GM23338 (cell line): Measurements from ENCODE around the gene ZNF322. TPM values are rescaled to one million over a fixed set of nuclear protein-coding genes. Genes with fewer than 3 reads are reported as not detected.

Source experiments
- CTCF ChIP-seq, 2 experiments: fragments of 200-600 bp in 1 of 2; sonication (generic) in 1 of 2; conservative IDR thresholded peaks; 2 replicates each; pipeline versions ENCODE4 v1.5.1 to v1.6.1; 2016 to 2017; ENCODE audit warnings: antibody characterized with exemption in 2 of 2, low read depth in 2 of 2, mild to moderate bottlenecking in 2 of 2, moderate library complexity in 1 of 2
- EZH2 ChIP-seq: fragments of 200-600 bp; sonication (generic); IDR thresholded peaks from one replicate; pipeline ENCODE4 v1.8.0; 2017; ENCODE audit warnings: antibody characterized with exemption, mild to moderate bottlenecking, low read depth; ENCODE audit not compliant: unreplicated experiment
- EZH2phosphoT487 ChIP-seq: fragments of 200-600 bp; sonication (generic); IDR thresholded peaks from one replicate; pipeline ENCODE4 v1.8.1; 2018; ENCODE audit warnings: antibody characterized with exemption; ENCODE audit not compliant: unreplicated experiment
- NANOG ChIP-seq: IDR thresholded peaks from 2 replicates; pipeline ENCODE4 v1.6.1; 2016; ENCODE audit warnings: antibody characterized with exemption, borderline replicate concordance
- POLR2AphosphoS5 ChIP-seq: IDR thresholded peaks from 2 replicates; pipeline ENCODE4 v1.6.1; 2016; ENCODE audit warnings: antibody characterized with exemption, low read depth
- ZNF114 ChIP-seq: fragments of 250-450 bp; sonication (Bioruptor Pico); IDR thresholded peaks from 2 replicates; pipeline ENCODE4 v1.5.0; 2020; ENCODE audit warnings: mild to moderate bottlenecking, moderate library complexity
- ZNF462 ChIP-seq: fragments of 250-450 bp; sonication (Bioruptor Pico); IDR thresholded peaks from 2 replicates; pipeline ENCODE4 v1.5.0; 2020; ENCODE audit warnings: mild to moderate bottlenecking, moderate library complexity
- polyA plus RNA-seq: library from polyadenylated mRNA; unstranded; fragments of >200 nt; fragmentation: Nextera tagmentation; extraction: Ambion mirVana; gene quantifications from 2 replicates; pipeline ENCODE4 v1.2.1, GENCODE V29; 2016
- total RNA-seq: library from RNA; depleted of rRNA; stranded (reverse); fragments of >200 nt; shearing (Covaris generic); gene quantifications from 2 replicates; pipeline ENCODE4 v1.2.3, GENCODE V29; 2014

ZNF322 gene
- total and polyA plus RNA-seq, 2 experiments from 2014 or later, result 43.3 to 61.0 TPM

GRCh38 chr6:26597389-26597766 lies 62.2 kb downstream of the ZNF322 start (continued):
- TF ChIP-seq ZNF462 (CRISPR knock-in tag) (no peak), NANOG (no peak), EZH2 (no peak), ZNF114 (no peak), EZH2phosphoT487 (no peak), POLR2AphosphoS5 (no peak), CTCF (conservative IDR thresholded peaks at IDR 0.05; ENCODE audit: low read depth in 2 of 2) (no peak)
